Astrocyte (in vitro differentiated cells and primary cell): Measurements from ENCODE around the gene C10orf90.

Source experiments
- CTCF ChIP-seq: IDR thresholded peaks from 2 replicates; pipeline ENCODE4 v1.5.1; 2011; ENCODE audit warnings: low read depth, mild to moderate bottlenecking, inconsistent platforms, low read length, moderate library complexity; ENCODE audit not compliant: insufficient read depth
- EZH2 ChIP-seq: IDR thresholded peaks from 2 replicates; pipeline ENCODE4 v1.6.1; 2012; ENCODE audit warnings: mild to moderate bottlenecking, low read length, inconsistent platforms; ENCODE audit not compliant: insufficient read depth

DNA sequence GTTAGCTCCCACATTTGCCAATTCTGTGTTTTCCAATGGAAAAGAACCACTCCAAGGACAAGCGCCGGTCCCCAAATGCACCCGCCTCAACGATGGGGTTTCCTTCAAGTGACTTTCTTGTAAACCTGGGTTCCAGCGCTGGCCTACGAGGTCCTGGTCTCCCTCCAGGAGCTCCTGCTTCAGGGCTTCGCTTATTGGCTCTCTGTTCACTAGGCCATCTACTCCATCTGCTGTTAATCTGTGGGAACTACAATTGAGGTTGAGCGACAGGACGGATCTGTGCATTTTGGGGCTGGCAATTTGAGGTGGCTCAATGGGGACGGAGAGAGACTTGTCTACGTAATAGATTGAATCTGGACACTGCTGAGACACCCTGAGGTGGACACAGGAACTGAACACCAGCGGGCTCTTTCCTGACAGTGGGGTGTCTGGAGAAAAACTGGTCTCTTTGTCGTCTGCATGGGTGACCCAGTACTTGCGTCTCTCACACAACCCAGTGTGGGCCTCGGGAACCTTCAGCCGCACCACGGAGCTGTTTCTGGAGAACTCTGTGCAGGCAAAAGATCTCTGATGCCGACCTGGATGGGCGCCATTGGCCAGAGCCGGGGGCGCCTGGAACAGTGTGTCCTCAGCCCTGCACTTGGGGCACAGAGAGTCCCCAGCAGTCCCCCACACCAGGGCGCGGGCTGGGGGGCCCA, 166.3 kb downstream of the C10orf90 start:
- TF ChIP-seq CTCF (peak; percentile 78), EZH2 (no peak)
